ENCODE results near the gene EOLA2. TPM values are rescaled to one million over a fixed set of nuclear protein-coding genes. Genes with fewer than 3 reads are reported as not detected.

The EOLA2 gene
- total RNA-seq, 3 donors from 2014 or later: 21.6 to 34.7 (median 32.2) TPM

DNA sequence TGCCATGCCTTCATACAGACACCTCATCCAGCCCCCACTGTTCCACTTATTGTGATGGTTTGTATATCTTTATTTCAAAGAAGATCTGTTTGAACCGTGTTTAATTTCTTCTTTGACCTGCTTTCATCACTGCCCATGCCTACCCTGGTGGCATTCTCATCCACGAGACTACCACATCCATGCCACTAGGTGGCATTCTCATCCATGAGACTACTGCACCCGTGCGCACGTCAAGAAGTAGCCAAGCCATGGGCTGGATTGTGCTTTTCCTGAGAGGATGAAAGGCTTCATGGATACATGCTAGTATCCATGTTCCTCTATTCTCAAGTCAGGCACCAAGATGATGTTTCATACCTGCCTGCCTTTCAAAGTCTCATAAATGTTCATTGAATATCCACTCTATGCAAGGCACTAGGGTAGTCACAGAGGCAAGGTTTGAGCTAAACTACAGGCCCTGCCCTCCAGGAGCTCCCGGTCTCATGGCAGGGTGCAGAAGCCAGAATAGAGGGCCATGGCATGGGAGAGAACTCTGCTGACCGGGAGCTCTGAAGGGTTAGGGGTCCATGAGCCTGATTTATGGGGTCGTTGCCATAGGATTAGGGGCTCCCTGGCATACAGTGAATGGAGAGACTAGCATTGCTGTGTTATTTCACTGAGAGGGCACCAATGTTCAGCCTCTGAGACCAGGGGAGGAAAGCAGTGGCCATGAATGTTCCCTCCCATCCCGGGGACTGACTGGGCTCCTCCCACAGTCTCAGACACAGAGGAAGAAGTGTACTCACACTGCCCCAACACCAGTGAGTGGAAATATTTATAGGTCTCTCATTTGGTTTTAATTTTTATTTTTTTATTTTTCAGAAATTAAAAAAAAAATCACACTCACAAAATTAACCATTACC, 24.8 kb upstream of the EOLA2 start:
- Histone ChIP-seq H3K9me3 (peaks cover 0 to 6% of the 10 kb centered on the region in 2 donors), H3K27ac (no peak overlapping the region), H3K4me1 (no peaks in the 10 kb centered on the region), H3K27me3 (no peaks in the 10 kb centered on the region), H3K4me3 (no peak overlapping the region), H3K36me3 (no peaks in the 10 kb centered on the region)
- DNase-seq (ENCODE audit: low spot score in 2 of 2): peak in 1 of 2 donors; percentile 34
- intact Hi-C loops (cut with DNase I; ENCODE audit: low total_unique reads): no loop called here
- TF ChIP-seq POLR2AphosphoS5 (IDR thresholded peaks at IDR 0.05): no peak
- TF ChIP-seq, protein P1, sequence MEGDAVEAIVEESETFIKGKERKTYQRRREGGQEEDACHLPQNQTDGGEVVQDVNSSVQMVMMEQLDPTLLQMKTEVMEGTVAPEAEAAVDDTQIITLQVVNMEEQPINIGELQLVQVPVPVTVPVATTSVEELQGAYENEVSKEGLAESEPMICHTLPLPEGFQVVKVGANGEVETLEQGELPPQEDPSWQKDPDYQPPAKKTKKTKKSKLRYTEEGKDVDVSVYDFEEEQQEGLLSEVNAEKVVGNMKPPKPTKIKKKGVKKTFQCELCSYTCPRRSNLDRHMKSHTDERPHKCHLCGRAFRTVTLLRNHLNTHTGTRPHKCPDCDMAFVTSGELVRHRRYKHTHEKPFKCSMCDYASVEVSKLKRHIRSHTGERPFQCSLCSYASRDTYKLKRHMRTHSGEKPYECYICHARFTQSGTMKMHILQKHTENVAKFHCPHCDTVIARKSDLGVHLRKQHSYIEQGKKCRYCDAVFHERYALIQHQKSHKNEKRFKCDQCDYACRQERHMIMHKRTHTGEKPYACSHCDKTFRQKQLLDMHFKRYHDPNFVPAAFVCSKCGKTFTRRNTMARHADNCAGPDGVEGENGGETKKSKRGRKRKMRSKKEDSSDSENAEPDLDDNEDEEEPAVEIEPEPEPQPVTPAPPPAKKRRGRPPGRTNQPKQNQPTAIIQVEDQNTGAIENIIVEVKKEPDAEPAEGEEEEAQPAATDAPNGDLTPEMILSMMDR (IDR thresholded peaks at IDR 0.05): peak; percentile 55 to 64 (median 59)

DNA sequence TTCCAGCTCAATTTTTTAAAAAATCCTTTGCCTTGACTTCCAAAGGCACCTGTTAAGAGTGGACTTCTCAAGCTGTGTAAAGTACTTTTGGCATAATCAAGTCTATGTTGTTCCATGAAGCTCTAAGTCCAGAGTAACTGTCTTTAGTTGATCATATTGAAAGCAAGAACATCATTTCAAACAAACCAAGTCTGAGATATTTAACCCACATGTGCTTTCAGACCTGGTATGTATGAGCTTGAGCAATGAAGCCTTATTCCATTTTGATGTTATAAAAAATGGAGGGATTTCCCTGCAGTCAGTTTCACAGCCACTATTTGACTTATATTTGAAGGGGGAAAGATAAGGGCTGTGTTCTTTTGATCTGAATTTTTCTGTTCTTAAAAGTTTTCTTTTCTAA, 23.7 kb upstream of the EOLA2 start:
- TF ChIP-seq, protein P1 (IDR thresholded peaks at IDR 0.05): no peak
- TF ChIP-seq POLR2A (IDR thresholded peaks at IDR 0.05): no peak
- no peak for DNase-seq (ENCODE audit: low spot score in 2 of 2)
- intact Hi-C loops (cut with DNase I; ENCODE audit: low total_unique reads): no loop called here

DNA sequence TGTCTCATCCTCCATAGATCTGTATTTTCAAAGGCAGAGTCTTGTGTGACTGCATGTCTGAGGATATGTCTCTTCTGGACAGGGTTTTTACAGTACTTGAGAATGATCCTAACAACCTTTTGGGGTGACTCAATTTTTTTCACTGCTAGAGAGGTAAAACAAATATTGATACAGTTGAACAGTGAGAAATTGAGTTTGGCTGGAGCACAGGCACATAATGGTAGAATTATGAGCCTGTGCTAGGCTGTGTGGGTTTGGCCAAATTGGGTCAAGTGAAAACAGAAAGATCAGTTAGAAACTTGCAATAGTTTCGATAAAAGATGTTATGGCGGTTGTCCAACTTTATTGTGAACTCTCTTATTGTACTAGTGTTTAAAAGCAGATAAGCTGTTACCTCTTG, 23.3 kb upstream of the EOLA2 start:
- TF ChIP-seq POLR2AphosphoS5 (IDR thresholded peaks at IDR 0.05) (no peak), POLR2A (IDR thresholded peaks at IDR 0.05) (no peak)
- TF ChIP-seq, protein P1 (IDR thresholded peaks at IDR 0.05): no peak
- Histone ChIP-seq H3K27me3 (no peaks in the 10 kb centered on the region), H3K9me3 (peaks cover 0 to 4% of the 10 kb centered on the region in 2 donors), H3K27ac (no peak overlapping the region), H3K4me3 (no peak overlapping the region), H3K4me1 (no peaks in the 10 kb centered on the region), H3K36me3 (no peaks in the 10 kb centered on the region)
- DNase-seq (ENCODE audit: low spot score in 2 of 2): no peak
- intact Hi-C loops (cut with DNase I; ENCODE audit: low total_unique reads): no loop called here

More for the DNA sequence above, 23.7 kb upstream of the EOLA2 start:
- Histone ChIP-seq H3K4me1 (no peaks in the 10 kb centered on the region), H3K9me3 (peaks cover 0 to 6% of the 10 kb centered on the region in 2 donors), H3K4me3 (no peak overlapping the region), H3K27ac (no peak overlapping the region), H3K36me3 (no peaks in the 10 kb centered on the region), H3K27me3 (no peaks in the 10 kb centered on the region)

DNA sequence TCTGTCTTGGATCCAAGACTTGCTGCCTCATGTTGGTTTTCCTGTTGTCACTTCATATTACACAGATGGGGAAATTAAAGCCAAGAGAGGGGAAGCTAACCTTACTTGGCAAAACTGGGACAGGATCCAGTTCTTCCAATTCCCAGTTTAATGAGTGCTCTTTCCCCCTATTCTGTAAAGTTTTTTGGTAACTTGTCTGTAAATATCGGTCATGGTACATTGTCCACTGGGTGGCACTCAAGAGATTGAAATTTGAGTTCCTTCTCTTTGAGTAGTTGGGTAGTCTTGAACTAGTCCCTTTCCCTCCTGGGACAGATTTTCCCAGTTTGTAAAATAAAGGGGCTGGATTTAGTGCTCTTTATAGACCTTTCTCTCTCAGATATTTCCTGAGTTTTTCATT, 12.4 kb upstream of the EOLA2 start:
- intact Hi-C loops (cut with DNase I; ENCODE audit: low total_unique reads): loop anchor here (10.0 kb wide), 1 partner anchor 734 kb away; no protein-coding TSS in a partner anchor
- TF ChIP-seq POLR2A (IDR thresholded peaks at IDR 0.05) (no peak), POLR2AphosphoS5 (IDR thresholded peaks at IDR 0.05) (no peak)
- TF ChIP-seq, protein P1 (IDR thresholded peaks at IDR 0.05): peak in 1 of 3 donors; percentile 20
- Histone ChIP-seq H3K4me3 (no peak overlapping the region), H3K4me1 (no peaks in the 10 kb centered on the region), H3K36me3 (peaks cover 4% of the 10 kb centered on the region), H3K27ac (no peak overlapping the region), H3K9me3 (no peaks in the 10 kb centered on the region), H3K27me3 (peaks cover 0 to 4% of the 10 kb centered on the region in 2 donors)
- DNase-seq (ENCODE audit: low spot score in 2 of 2): no peak

DNA sequence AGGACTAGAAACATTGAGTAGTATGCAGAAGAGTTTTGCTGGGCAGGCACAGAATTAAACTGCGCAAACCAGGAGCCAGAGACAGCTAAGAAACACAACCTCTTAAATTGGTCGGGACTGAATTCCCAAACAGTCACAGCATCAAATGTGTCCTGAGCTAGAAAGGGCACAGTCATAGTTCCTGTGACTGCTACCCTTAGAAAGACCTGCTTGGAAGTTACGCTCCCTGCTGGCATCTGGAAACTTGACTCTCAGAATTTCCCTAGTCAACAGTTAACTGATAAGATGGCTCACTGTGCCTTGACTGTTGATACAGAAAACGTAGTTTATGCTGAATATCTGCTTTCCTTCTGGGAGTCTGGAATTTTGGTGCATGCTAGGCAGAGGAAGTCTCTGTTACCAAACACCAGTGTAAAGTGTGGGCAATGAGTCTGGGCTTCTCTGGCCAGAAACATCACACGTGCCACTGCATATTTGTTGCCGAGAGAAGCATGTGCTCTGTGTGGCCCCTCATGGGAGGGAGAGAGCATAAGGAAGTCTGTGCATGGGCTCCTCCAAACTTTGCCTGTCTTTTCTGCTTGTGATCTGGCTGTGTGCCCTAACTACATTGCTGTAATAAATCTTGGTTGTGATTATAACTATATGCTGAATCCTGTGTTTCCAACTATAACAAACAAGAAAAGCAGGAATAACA, 11.6 kb upstream of the EOLA2 start:
- Histone ChIP-seq H3K4me1 (no peaks in the 10 kb centered on the region), H3K36me3 (peaks cover 4% of the 10 kb centered on the region), H3K27ac (no peak overlapping the region), H3K9me3 (no peaks in the 10 kb centered on the region), H3K4me3 (no peak overlapping the region), H3K27me3 (peaks cover 0 to 4% of the 10 kb centered on the region in 2 donors)
- TF ChIP-seq POLR2AphosphoS5 (IDR thresholded peaks at IDR 0.05) (no peak), POLR2A (IDR thresholded peaks at IDR 0.05) (no peak)
- TF ChIP-seq, protein P1 (IDR thresholded peaks at IDR 0.05): no peak
- DNase-seq (ENCODE audit: low spot score in 2 of 2): no peak
- intact Hi-C loops (cut with DNase I; ENCODE audit: low total_unique reads): loop anchor here (10.0 kb wide), 1 partner anchor 735 kb away; no protein-coding TSS in a partner anchor
